Naive thymus-derived CD4-positive, alpha-beta T cell (primary cell): Measurements from ENCODE around the gene FRMPD3. TPM values are rescaled to one million over a fixed set of nuclear protein-coding genes. Genes with fewer than 3 reads are reported as not detected.

Experiments
- ATAC-seq: fragments of 150-1000 bp; cut with Tn5 transposase; 2 replicates; pipeline ENCODE4 v1.10.0; 2021; ENCODE audit warnings: mild to moderate bottlenecking, moderate library complexity
- CTCF ChIA-PET: fragments of 350-600 bp; sonication (Branson Sonifier 250); formaldehyde crosslinking; loops from one replicate; lab custom pipeline; 2021; ENCODE audit warnings: antibody characterized with exemption; lab: Charles Lee
- POLR2A ChIA-PET: fragments of 350-600 bp; sonication (Branson Sonifier 250); formaldehyde crosslinking; loops from one replicate; lab custom pipeline; 2021; ENCODE audit warnings: antibody characterized with exemption, inconsistent platforms; lab: Charles Lee
- DNase-seq, 9 donors: peaks; one replicate each; pipeline versions ENCODE4 v3.0.0 to v3.0.0-alpha.2; 2020 to 2022; ENCODE audit warnings: mixed read lengths in 1 of 9
- H3K27ac ChIP-seq: one replicate; pipeline ENCODE4 v1.7.0; 2013; ENCODE audit warnings: mild to moderate bottlenecking, low read depth, low read length, moderate library complexity
- H3K27me3 ChIP-seq, 2 donors: one replicate each; pipeline ENCODE4 v1.7.0; 2013; ENCODE audit warnings: low read length in 2 of 2, mild to moderate bottlenecking in 2 of 2, moderate library complexity in 2 of 2; ENCODE audit not compliant: control insufficient read depth in 2 of 2, insufficient read depth in 2 of 2
- H3K36me3 ChIP-seq, 3 experiments: 1 replicate in 2 of 3; 2 replicates in 1 of 3; pipeline ENCODE4 v1.7.0; 2013; ENCODE audit warnings: low read length in 3 of 3, mild to moderate bottlenecking in 3 of 3, moderate library complexity in 1 of 3; ENCODE audit not compliant: insufficient read depth in 3 of 3, control insufficient read depth in 2 of 3
- H3K4me1 ChIP-seq, 2 donors: one replicate each; pipeline ENCODE4 v1.7.0; 2013; ENCODE audit warnings: low read length in 2 of 2, mild to moderate bottlenecking in 2 of 2, moderate library complexity in 1 of 2; ENCODE audit not compliant: control insufficient read depth in 2 of 2, insufficient read depth in 2 of 2
- H3K4me3 ChIP-seq: 2 replicates; pipeline ENCODE4 v1.7.0; 2013; ENCODE audit warnings: mild to moderate bottlenecking, low read length
- H3K9me3 ChIP-seq, 3 experiments: 1 replicate in 2 of 3; 2 replicates in 1 of 3; pipeline ENCODE4 v1.7.0; 2013; ENCODE audit warnings: low read length in 3 of 3; ENCODE audit not compliant: control insufficient read depth in 2 of 3
- H3K27ac Mint-ChIP-seq, 9 donors: one replicate each; pipeline ENCODE4 v1.8.0; 2020 to 2022; ENCODE audit warnings: mixed read lengths in 9 of 9, mild to moderate bottlenecking in 8 of 9, moderate library complexity in 5 of 9, inconsistent platforms in 2 of 9
- H3K27me3 Mint-ChIP-seq, 5 donors: one replicate each; pipeline ENCODE4 v1.8.0; 2021 to 2022; ENCODE audit warnings: mixed read lengths in 5 of 5, mild to moderate bottlenecking in 1 of 5
- H3K36me3 Mint-ChIP-seq, 5 donors: one replicate each; pipeline ENCODE4 v1.8.0; 2020 to 2022; ENCODE audit warnings: mixed read lengths in 5 of 5, mild to moderate bottlenecking in 3 of 5, inconsistent platforms in 1 of 5
- H3K4me1 Mint-ChIP-seq, 7 donors: one replicate each; pipeline ENCODE4 v1.8.0; 2020 to 2022; ENCODE audit warnings: mixed read lengths in 7 of 7, mild to moderate bottlenecking in 3 of 7, inconsistent platforms in 1 of 7
- H3K4me3 Mint-ChIP-seq, 10 donors: one replicate each; pipeline ENCODE4 v1.8.0; 2020 to 2022; ENCODE audit warnings: mild to moderate bottlenecking in 10 of 10, mixed read lengths in 10 of 10, moderate library complexity in 6 of 10, inconsistent platforms in 2 of 10
- H3K9me3 Mint-ChIP-seq, 11 donors: one replicate each; pipeline ENCODE4 v1.8.0; 2020 to 2022; ENCODE audit warnings: mixed read lengths in 11 of 11, mild to moderate bottlenecking in 4 of 11, inconsistent platforms in 1 of 11, moderate library complexity in 1 of 11
- intact Hi-C, 2 donors: fragments of 100-400 bp; cut with micrococcal nuclease; formaldehyde crosslinking; loops; one replicate each; pipeline ENCODE4 v1.15.1; 2023
- polyA plus RNA-seq, 2 donors: library from polyadenylated mRNA; unstranded; fragments of 300-500 nt; fragmentation: Illumina TruSeq; gene quantifications; one replicate each; pipeline ENCODE4 v1.2.3, GENCODE V29; 2021
- total RNA-seq, 6 experiments: library from RNA in 5 of 6; stranded (reverse) in 5 of 6; gene quantifications; 1 replicate in 5 of 6; 2 replicates in 1 of 6; pipeline ENCODE4 v1.2.3 and lab custom pipeline; 2021 to 2026

The FRMPD3 gene
- total RNA-seq (1 to 10 TPM in 1 of 5 experiments, under 1 TPM in 2, not detected in 2; 0.05 to 2.5 (median 0.29) TPM), polyA plus RNA-seq (not detected), total RNA-seq (lab: John Stamatoyannopoulos, UW) (not detected)

DNA sequence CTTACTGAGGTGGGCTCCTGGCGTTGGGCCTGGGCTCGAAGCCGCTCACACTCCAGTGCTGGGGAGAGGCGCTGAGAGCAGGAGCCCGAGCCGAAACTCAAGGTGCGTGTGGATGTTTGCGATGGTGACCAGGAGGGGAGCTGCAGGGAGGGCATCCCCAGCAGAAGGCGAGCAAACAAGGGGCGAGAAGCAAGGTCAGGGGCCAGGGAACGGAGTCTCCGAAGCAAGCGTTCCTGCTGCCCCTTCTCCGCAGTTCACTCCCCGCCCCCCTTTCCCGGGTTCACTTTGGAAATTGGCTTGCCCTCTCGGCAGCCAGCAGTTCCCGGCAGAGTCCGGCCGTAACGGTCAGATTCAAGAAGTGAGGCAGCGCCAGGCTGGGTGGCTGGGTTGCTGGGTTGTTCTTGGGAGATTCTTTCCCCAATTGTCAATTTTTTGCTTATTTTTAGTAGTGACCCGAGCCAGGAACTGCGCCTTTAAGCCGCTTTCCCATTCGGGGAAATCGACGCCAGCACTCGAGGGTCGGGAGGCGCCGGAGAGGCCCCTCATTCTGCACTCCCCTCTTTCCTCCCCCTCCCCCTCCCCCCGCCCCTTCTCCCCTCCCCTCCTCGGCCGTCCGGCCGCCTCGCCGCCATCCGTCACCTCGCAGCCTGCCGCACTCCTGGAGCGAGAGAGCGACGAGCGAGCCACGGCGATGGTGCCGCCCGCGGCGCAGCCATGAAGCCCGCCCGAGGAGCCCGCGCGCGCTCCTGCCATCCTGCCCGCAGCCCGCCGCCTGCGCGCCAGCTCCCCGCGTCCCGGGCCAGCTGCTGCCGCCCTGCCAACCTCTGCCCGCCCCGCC, at the start of gene FRMPD3:
TSS of gene FRMPD3 (plus strand) at position 655 of the 838 bp plus-strand sequence. CDS start 76,937 bp downstream, outside the sequence.
- ATAC-seq = peak; percentile 26

DNA sequence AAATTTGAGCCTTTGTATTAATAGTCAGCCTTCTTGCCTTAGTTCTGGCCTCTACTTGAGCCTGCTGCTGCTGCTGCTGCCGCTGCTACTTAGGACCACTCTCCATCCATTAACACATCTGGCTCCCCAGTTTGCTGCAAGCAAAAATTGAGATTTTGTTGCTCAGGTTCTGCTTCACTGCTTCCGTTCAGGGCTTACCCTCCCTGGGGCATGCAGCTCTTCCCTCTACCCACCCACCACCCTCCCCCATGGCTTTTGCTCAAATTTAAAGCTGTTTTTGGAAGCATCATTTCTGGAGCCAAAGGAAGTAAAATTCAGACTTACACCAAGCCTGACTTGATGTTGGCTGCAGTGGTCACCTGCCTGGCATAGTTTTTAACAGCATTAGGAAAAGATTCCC, 28.9 kb upstream of the FRMPD3 start:
- CTCF ChIA-PET = no interaction called here
- Histone ChIP-seq H3K9me3 (no peaks in the 10 kb centered on the region), H3K27me3 (no peaks in the 10 kb centered on the region), H3K27ac (no peak overlapping the region), H3K36me3 (no peaks in the 10 kb centered on the region), H3K4me3 (no peak overlapping the region), H3K4me1 (no peaks in the 10 kb centered on the region)
- intact Hi-C loops = no loop called here
- peaks cover 0 to 8% (median 0%) of the 10 kb centered on the region in 11 donors for H3K9me3 Mint-ChIP-seq
- ATAC-seq = no peak
- no peaks in the 10 kb centered on the region for H3K36me3 Mint-ChIP-seq
- peaks cover 4 to 24% (median 7%) of the 10 kb centered on the region in 5 donors for H3K27me3 Mint-ChIP-seq
- H3K4me1 Mint-ChIP-seq = no peaks in the 10 kb centered on the region
- POLR2A ChIA-PET = no interaction called here
- no peak overlapping the region for H3K4me3 Mint-ChIP-seq
- no peak for DNase-seq
- H3K27ac Mint-ChIP-seq = no peak overlapping the region

More for the DNA sequence above, at the start of gene FRMPD3:
- CTCF ChIA-PET = no interaction called here
- Mint-ChIP-seq H3K4me3 (peak within 1 kb of the TSS; percentile 63 to 90 (median 76)), H3K4me1 (peaks cover 0 to 20% (median 15%) of the 10 kb centered on the region in 7 donors), H3K27ac (peak within 1 kb of the TSS in 3 of 9 donors; percentile 6 to 65 (median 33)), H3K36me3 (no peaks in the 10 kb centered on the region), H3K9me3 (no peaks in the 10 kb centered on the region), H3K27me3 (peaks cover 26 to 67% (median 37%) of the 10 kb centered on the region in 5 donors)
- no peaks in the 10 kb centered on the region for H3K27me3 ChIP-seq
- no peaks in the 10 kb centered on the region for H3K36me3 ChIP-seq
- no peak for DNase-seq
- no peaks in the 10 kb centered on the region for H3K9me3 ChIP-seq
- no peak within 1 kb of the TSS for H3K27ac ChIP-seq
- H3K4me1 ChIP-seq = peaks cover 0 to 15% of the 10 kb centered on the region in 2 donors
- H3K4me3 ChIP-seq = peak within 1 kb of the TSS; percentile 9
- POLR2A ChIA-PET = no interaction called here
- intact Hi-C loops = no loop called here

DNA sequence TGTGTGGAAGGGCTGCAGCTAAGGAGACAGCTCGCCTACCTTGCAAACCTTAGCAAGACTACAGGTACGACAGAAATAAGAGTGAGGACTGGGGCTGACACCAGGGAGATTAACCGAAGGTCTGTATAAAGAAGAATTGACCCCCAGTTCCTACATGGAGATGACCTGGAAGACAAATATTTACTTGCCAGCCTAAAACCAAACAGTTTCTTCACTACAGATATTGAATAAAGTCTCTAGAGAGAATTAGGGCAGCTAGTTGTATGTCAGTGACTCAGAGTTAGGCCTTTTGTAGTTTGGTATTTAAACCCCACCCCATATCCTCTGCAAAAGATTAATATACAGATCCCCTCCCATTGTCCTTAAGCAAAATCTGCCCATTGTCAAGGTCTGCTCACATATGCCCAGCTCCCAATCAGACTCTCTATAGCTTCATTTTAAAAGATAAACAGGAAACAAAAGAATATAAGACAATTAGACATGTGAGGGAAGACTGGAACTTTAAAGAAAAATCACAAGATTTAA, 28.1 kb upstream of the FRMPD3 start:
- Mint-ChIP-seq H3K9me3 (peaks cover 0 to 7% (median 0%) of the 10 kb centered on the region in 11 donors), H3K4me1 (no peaks in the 10 kb centered on the region), H3K36me3 (no peaks in the 10 kb centered on the region), H3K27ac (peak overlapping the region in 1 of 9 donors; percentile 11), H3K4me3 (no peak overlapping the region), H3K27me3 (peaks cover 4 to 22% (median 7%) of the 10 kb centered on the region in 5 donors)
- Histone ChIP-seq H3K36me3 (no peaks in the 10 kb centered on the region), H3K27me3 (no peaks in the 10 kb centered on the region), H3K27ac (no peak overlapping the region), H3K4me3 (no peak overlapping the region), H3K9me3 (no peaks in the 10 kb centered on the region), H3K4me1 (no peaks in the 10 kb centered on the region)
- DNase-seq (no peak), ATAC-seq (no peak)
- CTCF ChIA-PET = no interaction called here
- intact Hi-C loops = no loop called here
- POLR2A ChIA-PET = no interaction called here

DNA sequence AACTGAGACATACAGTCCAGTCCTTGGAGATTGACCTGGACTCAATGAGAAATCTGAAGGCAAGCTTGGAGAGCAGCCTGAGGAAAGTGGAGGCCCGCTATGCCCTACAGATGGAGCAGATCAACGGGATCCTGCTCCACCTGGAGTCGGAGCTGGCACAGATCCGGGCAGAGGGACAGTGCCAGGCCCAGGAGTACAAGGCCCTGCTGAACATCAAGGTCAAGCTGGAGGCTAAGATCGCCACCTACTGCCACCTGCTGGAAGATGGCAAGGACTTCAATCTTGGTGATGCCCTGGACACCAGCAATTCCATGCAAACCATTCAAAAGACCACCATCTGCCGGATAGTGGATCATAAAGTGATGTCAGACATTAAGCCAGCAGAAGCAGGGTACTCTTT, 20.4 kb upstream of the FRMPD3 start:
- Mint-ChIP-seq H3K27ac (no peak overlapping the region), H3K27me3 (peaks cover 0 to 6% (median 0%) of the 10 kb centered on the region in 5 donors), H3K4me3 (no peak overlapping the region), H3K4me1 (no peaks in the 10 kb centered on the region), H3K36me3 (no peaks in the 10 kb centered on the region), H3K9me3 (peaks cover 0 to 6% (median 1%) of the 10 kb centered on the region in 11 donors)
- Histone ChIP-seq H3K27ac (no peak overlapping the region), H3K4me1 (no peaks in the 10 kb centered on the region), H3K4me3 (no peak overlapping the region), H3K36me3 (no peaks in the 10 kb centered on the region), H3K27me3 (no peaks in the 10 kb centered on the region), H3K9me3 (no peaks in the 10 kb centered on the region)
- ChIA-PET CTCF (no interaction called here), POLR2A (no interaction called here)
- DNase-seq (peak in 3 of 9 donors; percentile 9 to 19 (median 9)), ATAC-seq (no peak)
- intact Hi-C loops = loop anchor here (1.0 to 5.0 kb wide), 2 partner anchors 327 to 535 kb away; no protein-coding TSS in a partner anchor

DNA sequence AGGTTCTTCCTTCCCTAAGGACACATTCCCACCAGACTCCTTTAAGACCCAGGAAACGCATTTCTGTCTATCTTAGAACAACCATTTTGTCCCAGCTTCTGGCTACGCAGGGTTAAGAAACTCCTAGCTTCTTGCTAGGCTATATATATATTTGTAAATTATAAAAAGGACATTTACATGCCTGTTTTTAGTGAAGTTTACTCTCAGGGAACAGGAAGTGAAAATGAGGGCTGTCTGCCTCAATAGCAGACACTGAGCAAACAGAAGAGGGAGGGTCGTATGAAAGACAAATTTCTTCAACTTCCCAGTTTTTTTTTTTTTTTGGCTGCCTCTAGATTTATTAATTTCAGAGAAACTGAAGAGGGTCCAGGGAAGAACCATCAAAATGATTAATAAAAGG, 9.3 kb upstream of the FRMPD3 start:
- CTCF ChIA-PET = no interaction called here
- intact Hi-C loops = no loop called here
- H3K9me3 ChIP-seq = no peaks in the 10 kb centered on the region

DNA sequence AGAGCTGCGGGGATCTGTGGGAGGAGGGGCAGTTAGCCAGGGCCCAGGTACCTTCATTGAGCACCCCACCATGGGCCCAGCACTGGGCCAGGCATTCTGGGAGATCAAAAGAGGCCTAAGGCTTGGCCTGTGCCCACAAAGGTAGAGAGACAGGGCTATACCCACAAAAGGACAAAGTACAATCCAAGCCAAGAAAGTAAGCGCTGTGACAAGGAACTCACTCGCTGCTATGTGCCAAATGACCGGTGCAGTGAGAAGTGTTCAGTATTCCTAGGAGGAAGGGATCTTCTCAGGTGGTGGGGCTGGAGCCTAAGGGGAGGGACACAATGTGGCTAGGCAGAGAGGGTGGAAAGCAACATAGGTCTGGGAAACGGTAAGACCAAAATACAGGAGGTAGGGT, 8.8 kb upstream of the FRMPD3 start:
- Mint-ChIP-seq H3K27ac (no peak overlapping the region), H3K27me3 (peaks cover 5 to 19% (median 10%) of the 10 kb centered on the region in 5 donors), H3K4me1 (no peaks in the 10 kb centered on the region), H3K9me3 (no peaks in the 10 kb centered on the region), H3K4me3 (no peak overlapping the region), H3K36me3 (no peaks in the 10 kb centered on the region)
- no peaks in the 10 kb centered on the region for H3K9me3 ChIP-seq
- H3K36me3 ChIP-seq = no peaks in the 10 kb centered on the region
- POLR2A ChIA-PET = no interaction called here
- intact Hi-C loops = no loop called here
- no peak overlapping the region for H3K27ac ChIP-seq
- CTCF ChIA-PET = no interaction called here
- no peak overlapping the region for H3K4me3 ChIP-seq
- H3K4me1 ChIP-seq = no peaks in the 10 kb centered on the region
- no peak for ATAC-seq
- no peaks in the 10 kb centered on the region for H3K27me3 ChIP-seq
- DNase-seq = no peak

More for the DNA sequence above, 9.3 kb upstream of the FRMPD3 start:
- no peaks in the 10 kb centered on the region for H3K36me3 ChIP-seq
- Mint-ChIP-seq H3K4me3 (no peak overlapping the region), H3K36me3 (no peaks in the 10 kb centered on the region), H3K27ac (no peak overlapping the region), H3K9me3 (no peaks in the 10 kb centered on the region), H3K27me3 (peaks cover 5 to 15% (median 8%) of the 10 kb centered on the region in 5 donors), H3K4me1 (no peaks in the 10 kb centered on the region)
- H3K27ac ChIP-seq = no peak overlapping the region
- H3K27me3 ChIP-seq = no peaks in the 10 kb centered on the region
- DNase-seq = no peak
- no peak for ATAC-seq
- POLR2A ChIA-PET = no interaction called here
- no peak overlapping the region for H3K4me3 ChIP-seq
- H3K4me1 ChIP-seq = no peaks in the 10 kb centered on the region
